Measurements from ENCODE around the gene HP1BP3.

The HP1BP3 gene

GRCh38 chr1:20763417-20763816 lies 23.7 kb downstream of the HP1BP3 start:
- no peak for DNase-seq

- no peak for DNase-seq
Observed at GRCh38 chr1:20760322-20760721, 26.8 kb downstream of the HP1BP3 start.

GRCh38 chr1:20753589-20753988 lies 33.5 kb downstream of the HP1BP3 start:
- DNase-seq = no peak

GRCh38 chr1:20751462-20751990 lies 35.6 kb downstream of the HP1BP3 start:
- DNase-seq = no peak

- no peak for DNase-seq
Observed at GRCh38 chr1:20742671-20743070, 44.4 kb downstream of the HP1BP3 start.

GRCh38 chr1:20740781-20741180 lies 46.3 kb downstream of the HP1BP3 start:
- no peak for DNase-seq

- DNase-seq = no peak
Observed at GRCh38 chr1:20739225-20739624, 47.9 kb downstream of the HP1BP3 start.

- no peak for DNase-seq
Observed at GRCh38 chr1:20735581-20736111, 51.5 kb downstream of the HP1BP3 start.

- DNase-seq = no peak
Observed at GRCh38 chr1:20733360-20733975, 53.6 kb downstream of the HP1BP3 start.

GRCh38 chr1:20732588-20733359 lies 54.3 kb downstream of the HP1BP3 start, which contains the start of gene SH2D5:
Gene SH2D5 (minus strand): TSS chr1:20732703. CDS start chr1:20728044, 4,659 bp downstream.
- DNase-seq = peak; percentile 46

GRCh38 chr1:20732071-20732587 lies 55.0 kb downstream of the HP1BP3 start:
- DNase-seq = no peak

- no peak for DNase-seq
Observed at GRCh38 chr1:20731057-20731991, 55.8 kb downstream of the HP1BP3 start.

- no peak for DNase-seq
Observed at GRCh38 chr1:20730690-20731056, 56.4 kb downstream of the HP1BP3 start.

- DNase-seq = no peak
Observed at GRCh38 chr1:20729990-20730689, 57.0 kb downstream of the HP1BP3 start.

GRCh38 chr1:20729155-20729931 lies 57.8 kb downstream of the HP1BP3 start:
- no peak for DNase-seq

- DNase-seq = no peak
Observed at GRCh38 chr1:20728371-20729154, 58.5 kb downstream of the HP1BP3 start.

- DNase-seq = no peak
Observed at GRCh38 chr1:20727746-20728316, 59.3 kb downstream of the HP1BP3 start.

- DNase-seq = no peak
Observed at GRCh38 chr1:20726932-20727745, 60.0 kb downstream of the HP1BP3 start.

All from GF-D8 (cell line).